Tibial nerve (tissue), 4 donors: Measurements from ENCODE around the gene NQO2. TPM values are rescaled to one million over a fixed set of nuclear protein-coding genes. Genes with fewer than 3 reads are reported as not detected.
"Not testable (repeated sequence)": the region's sequence is repeated elsewhere in the genome, so short reads cannot be mapped to it uniquely, and the experiment has no call there.

ENCODE experiments used
- DNase-seq, 2 donors: peaks; one replicate each; pipeline ENCODE4 v3.0.0-alpha.2; 2019; ENCODE audit warnings: low spot score in 2 of 2
- H3K27ac ChIP-seq, 4 donors: fragments of 200-600 bp; sonication (generic) in 3 of 4; one replicate each; pipeline ENCODE4 v1.5.1; 2017 to 2019; ENCODE audit warnings: mild to moderate bottlenecking in 1 of 4
- H3K27me3 ChIP-seq, 2 donors: fragments of 200-600 bp; sonication (generic) in 1 of 2; one replicate each; pipeline versions ENCODE4 v1.5.1 to v1.6.0; 2017 to 2019
- H3K36me3 ChIP-seq, 3 donors: fragments of 200-600 bp; sonication (generic); one replicate each; pipeline ENCODE4 v1.5.1; 2018 to 2019
- H3K4me1 ChIP-seq, 4 donors: fragments of 200-600 bp; sonication (generic) in 3 of 4; one replicate each; pipeline ENCODE4 v1.5.1; 2017 to 2019
- H3K4me3 ChIP-seq, 4 donors: fragments of 200-600 bp; sonication (generic) in 3 of 4; one replicate each; pipeline ENCODE4 v1.5.1; 2017 to 2019; ENCODE audit warnings: mild to moderate bottlenecking in 1 of 4, moderate library complexity in 1 of 4
- H3K9me3 ChIP-seq, 4 donors: fragments of 200-600 bp; sonication (generic) in 3 of 4; one replicate each; pipeline ENCODE4 v1.5.1; 2017 to 2019
- EP300 ChIP-seq, 2 donors: sonication (generic); formaldehyde crosslinking; IDR thresholded peaks; one replicate each; pipeline ENCODE4 v1.6.1; 2017; ENCODE audit warnings: antibody characterized with exemption in 2 of 2, mild to moderate bottlenecking in 1 of 2
- POLR2A ChIP-seq, 2 donors: fragments of 450-650 bp; IDR thresholded peaks; one replicate each; pipeline ENCODE4 v1.6.1; 2017; ENCODE audit warnings: antibody characterized with exemption in 2 of 2, mild to moderate bottlenecking in 2 of 2, moderate library complexity in 2 of 2
- WGBS, 2 donors: methylation state at CpG; one replicate each; pipeline ENCODE4 v1.1.5; 2018; 5-methylcytosine and 5-hydroxymethylcytosine counted together
- total RNA-seq, 4 donors: library from RNA; depleted of rRNA; stranded (reverse); fragments of >200 nt; gene quantifications; one replicate each; pipeline ENCODE4 v1.1.0, GENCODE V29; 2016
- TF ChIP-seq, protein P1 (sequence below), 5 experiments: fragments of 200-600 bp in 3 of 5; fragments of 450-650 bp in 2 of 5; sonication (generic) in 3 of 5; IDR thresholded peaks; one replicate each; pipeline ENCODE4 v1.5.1; 2016 to 2019; ENCODE audit warnings: antibody characterized with exemption in 5 of 5, mild to moderate bottlenecking in 3 of 5, moderate library complexity in 2 of 5

Gene NQO2
- total RNA-seq, 4 donors from 2014 or later = 18.8 to 33.6 (median 25.8) TPM

DNA sequence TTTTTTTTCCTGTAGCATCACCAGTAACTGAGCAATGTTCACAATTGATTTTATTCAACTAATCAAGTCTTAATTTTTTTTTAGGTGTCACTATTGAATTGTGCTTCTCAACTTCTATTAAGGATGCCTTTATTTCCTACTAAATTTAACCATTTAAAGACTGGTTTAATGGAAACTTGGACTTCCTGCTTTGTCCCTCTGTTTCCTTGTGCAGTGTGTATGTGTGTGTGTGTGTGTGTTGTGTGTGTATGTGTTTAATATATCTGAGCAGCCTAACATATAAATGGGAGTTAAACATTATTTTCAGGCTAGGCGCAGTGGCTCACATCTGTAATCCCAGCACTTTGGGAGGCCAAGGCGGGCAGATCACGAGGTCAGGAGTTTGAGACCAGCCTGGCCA, 30.1 kb upstream of the NQO2 start:
- TF ChIP-seq POLR2A (IDR thresholded peaks at IDR 0.05) (no peak), EP300 (IDR thresholded peaks at IDR 0.05) (no peak)
- TF ChIP-seq, protein P1, sequence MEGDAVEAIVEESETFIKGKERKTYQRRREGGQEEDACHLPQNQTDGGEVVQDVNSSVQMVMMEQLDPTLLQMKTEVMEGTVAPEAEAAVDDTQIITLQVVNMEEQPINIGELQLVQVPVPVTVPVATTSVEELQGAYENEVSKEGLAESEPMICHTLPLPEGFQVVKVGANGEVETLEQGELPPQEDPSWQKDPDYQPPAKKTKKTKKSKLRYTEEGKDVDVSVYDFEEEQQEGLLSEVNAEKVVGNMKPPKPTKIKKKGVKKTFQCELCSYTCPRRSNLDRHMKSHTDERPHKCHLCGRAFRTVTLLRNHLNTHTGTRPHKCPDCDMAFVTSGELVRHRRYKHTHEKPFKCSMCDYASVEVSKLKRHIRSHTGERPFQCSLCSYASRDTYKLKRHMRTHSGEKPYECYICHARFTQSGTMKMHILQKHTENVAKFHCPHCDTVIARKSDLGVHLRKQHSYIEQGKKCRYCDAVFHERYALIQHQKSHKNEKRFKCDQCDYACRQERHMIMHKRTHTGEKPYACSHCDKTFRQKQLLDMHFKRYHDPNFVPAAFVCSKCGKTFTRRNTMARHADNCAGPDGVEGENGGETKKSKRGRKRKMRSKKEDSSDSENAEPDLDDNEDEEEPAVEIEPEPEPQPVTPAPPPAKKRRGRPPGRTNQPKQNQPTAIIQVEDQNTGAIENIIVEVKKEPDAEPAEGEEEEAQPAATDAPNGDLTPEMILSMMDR (IDR thresholded peaks at IDR 0.05) = no peak
- Histone ChIP-seq H3K36me3 (no peaks in the 10 kb centered on the region), H3K27me3 (no peaks in the 10 kb centered on the region), H3K9me3 (no peaks in the 10 kb centered on the region), H3K27ac (peak overlapping the region in 2 of 4 donors; percentile 97 to 99), H3K4me3 (no peak overlapping the region), H3K4me1 (peaks cover 0 to 56% (median 16%) of the 10 kb centered on the region in 4 donors)
- no peak for DNase-seq
- 75 to 83% methylated on average over 3 of the region's 3 CpGs for WGBS, 2 donors

DNA sequence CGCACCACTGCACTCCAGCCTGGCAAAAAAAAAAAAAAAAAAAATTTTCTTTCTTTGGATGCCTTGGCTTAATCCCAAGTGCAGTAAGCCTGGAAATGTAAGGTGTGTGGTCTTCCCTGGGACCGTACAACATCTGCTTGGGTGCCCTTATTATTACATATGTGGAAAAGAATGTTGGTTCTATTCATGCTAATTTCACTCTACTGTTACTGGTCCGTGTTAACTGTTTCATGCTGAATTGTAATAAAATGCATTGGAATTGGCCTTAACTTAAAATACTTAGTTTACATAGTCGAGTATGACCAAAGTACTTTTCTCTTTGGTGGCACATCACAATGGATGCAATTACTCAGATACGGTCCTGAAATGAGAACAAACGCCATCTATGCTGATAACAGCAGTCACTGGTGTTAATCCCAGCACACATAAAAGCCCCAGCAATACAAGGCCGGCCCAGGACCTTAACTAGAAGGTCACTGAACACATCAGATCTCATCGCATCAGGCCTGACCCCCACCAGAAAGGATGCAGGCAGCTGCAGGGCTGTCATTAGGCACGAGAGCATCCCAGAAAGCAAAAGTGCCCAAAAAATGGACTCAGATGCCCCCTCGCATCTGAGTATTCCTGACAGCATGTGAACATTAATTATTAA, 29.5 kb upstream of the NQO2 start:
- H3K27ac ChIP-seq = peak overlapping the region in 3 of 4 donors; percentile 97 to 99 (median 99)
- H3K9me3 ChIP-seq = no peaks in the 10 kb centered on the region
- no peak for TF ChIP-seq POLR2A (IDR thresholded peaks at IDR 0.05)
- TF ChIP-seq, protein P1 (IDR thresholded peaks at IDR 0.05) = no peak
- TF ChIP-seq EP300 (IDR thresholded peaks at IDR 0.05) = no peak
- H3K36me3 ChIP-seq = no peaks in the 10 kb centered on the region
- 16 to 20% methylated on average over 10 of the region's 10 CpGs for WGBS, 2 donors
- H3K4me1 ChIP-seq = peaks cover 0 to 52% (median 16%) of the 10 kb centered on the region in 4 donors
- H3K27me3 ChIP-seq = no peaks in the 10 kb centered on the region
- no peak for DNase-seq
- H3K4me3 ChIP-seq = peak overlapping the region; percentile 65 to 77 (median 74)

DNA sequence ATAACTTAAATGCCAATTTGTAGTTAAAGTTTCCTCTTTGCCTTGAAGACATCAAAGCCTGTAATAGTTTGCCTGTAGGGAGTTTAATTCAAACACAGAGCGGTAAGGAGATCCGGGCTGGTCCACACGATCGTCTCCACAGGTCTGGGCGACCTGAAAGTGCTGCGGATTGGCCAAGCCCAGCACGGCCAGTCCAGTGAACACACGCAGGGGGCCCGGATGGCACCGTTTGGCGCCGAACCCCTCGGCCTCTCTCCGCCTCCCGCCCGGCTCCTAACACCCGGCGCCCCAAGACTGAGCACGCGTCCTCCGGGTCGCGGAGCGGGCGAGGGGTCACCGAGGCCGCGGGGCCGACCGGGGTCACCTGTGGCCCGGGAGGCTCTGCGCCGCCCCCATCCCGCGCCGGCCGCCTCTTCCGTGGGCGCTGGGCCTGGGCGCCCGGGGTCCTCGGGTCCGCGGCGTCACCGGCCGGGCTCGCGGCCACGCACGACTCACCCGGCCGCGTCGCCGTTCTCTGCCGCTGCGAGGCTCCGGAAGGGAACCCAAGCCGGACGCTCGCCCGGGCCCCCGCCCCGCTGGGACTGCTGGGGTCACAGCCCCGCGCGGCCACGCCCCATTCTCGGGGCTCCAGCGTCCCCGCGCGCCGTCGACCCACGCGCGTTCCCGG, 28.8 kb upstream of the NQO2 start:
- DNase-seq = peak; percentile 52 to 55
- peaks cover 0 to 44% (median 15%) of the 10 kb centered on the region in 4 donors for H3K4me1 ChIP-seq

DNA sequence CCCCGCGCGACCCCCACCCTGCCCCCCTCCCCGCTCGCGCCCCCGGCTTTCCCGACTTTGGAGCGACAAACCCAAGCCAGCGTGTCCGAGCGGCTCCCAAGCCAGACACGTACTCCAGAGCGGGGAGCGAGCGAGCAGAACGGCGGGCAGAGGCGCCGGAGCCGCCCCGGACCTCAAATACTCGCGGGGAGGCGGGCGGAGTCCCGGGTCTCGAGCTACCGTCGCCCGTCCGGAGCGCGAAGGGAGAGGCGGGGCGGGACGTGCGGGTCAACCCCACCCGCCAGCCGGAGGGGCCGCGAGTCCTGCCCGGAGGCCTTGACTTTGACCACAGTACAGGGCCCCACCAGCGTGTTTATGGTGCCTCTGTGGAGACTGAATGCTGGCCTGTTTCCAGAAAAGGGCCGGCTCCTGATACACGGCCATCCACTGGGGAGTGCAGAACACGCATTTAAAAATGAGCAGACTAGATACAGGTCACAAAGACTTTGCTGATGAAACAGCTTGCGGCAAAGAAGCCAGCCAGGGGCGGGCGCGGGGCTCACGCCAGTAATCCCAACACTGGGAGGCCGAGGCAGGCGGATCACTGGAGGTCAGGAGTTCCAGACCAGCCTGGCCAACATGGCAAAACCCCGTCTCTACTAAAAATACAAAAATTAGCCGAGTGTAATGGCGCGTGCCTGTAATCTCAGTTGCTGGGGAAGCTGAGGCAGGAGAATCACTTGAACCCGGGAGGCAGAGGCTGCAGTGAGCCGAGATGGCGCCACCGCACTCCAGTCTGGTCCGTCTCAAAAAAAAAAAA, 28.1 kb upstream of the NQO2 start, which contains the start of gene SERPINB6:
Gene SERPINB6 (minus strand): TSS at position 148 of the 799 bp plus-strand sequence. CDS start 12,235 bp downstream, outside the sequence.
- H3K4me1 ChIP-seq = peaks cover 0 to 38% (median 12%) of the 10 kb centered on the region in 4 donors

More for the DNA sequence above, 28.8 kb upstream of the NQO2 start:
- 1% methylated on average over 45 to 64 of the region's 80 CpGs for WGBS, 2 donors
- peak; percentile 41 to 74 for TF ChIP-seq POLR2A (IDR thresholded peaks at IDR 0.05)
- no peak for TF ChIP-seq EP300 (IDR thresholded peaks at IDR 0.05)
- TF ChIP-seq, protein P1 (IDR thresholded peaks at IDR 0.05) = peak in 1 of 5 experiments; percentile 7
- Histone ChIP-seq H3K9me3 (no peaks in the 10 kb centered on the region), H3K36me3 (no peaks in the 10 kb centered on the region), H3K4me3 (peak overlapping the region; percentile 65 to 77 (median 74)), H3K27me3 (no peaks in the 10 kb centered on the region), H3K27ac (peak overlapping the region; percentile 96 to 99 (median 98))

DNA sequence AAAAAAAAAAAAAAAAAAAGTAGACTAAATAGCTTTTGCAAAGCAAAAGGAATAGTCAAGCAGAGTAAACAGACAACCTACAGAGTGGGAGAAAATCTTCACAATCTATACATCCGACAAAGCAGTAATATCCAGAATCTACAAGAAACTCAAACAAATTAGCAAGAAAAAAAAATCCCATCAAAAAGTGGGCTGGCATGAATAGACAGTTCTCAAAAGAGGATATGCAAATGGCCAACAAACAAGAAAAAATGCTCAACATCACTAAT, 27.5 kb upstream of the NQO2 start:
- not testable (repeated sequence) for H3K9me3 ChIP-seq, H3K27me3 ChIP-seq, DNase-seq, H3K36me3 ChIP-seq
- WGBS, 2 donors = 18 to 20% methylated on average over 1 of the region's 1 CpG
- Histone ChIP-seq H3K4me3 (peak overlapping the region; percentile 65 to 77 (median 74)), H3K4me1 (peaks cover 0 to 34% (median 9%) of the 10 kb centered on the region in 4 donors), H3K27ac (peak overlapping the region; percentile 96 to 99 (median 98))

More for the DNA sequence above, 28.1 kb upstream of the NQO2 start, which contains the start of gene SERPINB6:
- WGBS, 2 donors = 2 to 5% methylated on average over 23 to 28 of the region's 63 CpGs
- no peaks in the 10 kb centered on the region for H3K9me3 ChIP-seq
- H3K27ac ChIP-seq = peak within 1 kb of the TSS; percentile 96 to 99 (median 98)
- peak; percentile 80 to 83 for DNase-seq
- no peaks in the 10 kb centered on the region for H3K36me3 ChIP-seq
- peak within 1 kb of the TSS; percentile 65 to 77 (median 74) for H3K4me3 ChIP-seq
- TF ChIP-seq, protein P1 (IDR thresholded peaks at IDR 0.05) = no peak
- peak in 1 of 2 donors; percentile 79 for TF ChIP-seq EP300 (IDR thresholded peaks at IDR 0.05)
- peak in 1 of 2 donors; percentile 48 for TF ChIP-seq POLR2A (IDR thresholded peaks at IDR 0.05)
- no peaks in the 10 kb centered on the region for H3K27me3 ChIP-seq

DNA sequence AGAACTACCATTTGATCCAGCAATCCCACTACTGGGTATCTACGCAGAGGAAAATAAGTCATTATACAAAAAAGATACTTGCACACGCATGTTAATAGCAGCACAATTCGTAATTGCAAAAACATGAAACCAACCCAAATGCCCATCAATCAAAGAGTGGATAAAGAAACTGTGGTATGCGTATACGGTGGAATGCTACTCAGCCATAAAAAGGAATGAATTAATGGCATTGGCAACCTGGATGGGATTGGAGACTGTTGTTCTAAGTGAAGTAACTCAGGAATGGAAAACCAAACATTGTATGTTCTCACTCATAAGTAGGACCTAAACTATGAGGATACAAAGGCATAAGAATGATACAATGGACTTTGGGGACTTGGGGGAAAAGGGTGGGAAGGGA, 27.0 kb upstream of the NQO2 start:
- Histone ChIP-seq H3K4me1 (peaks cover 0 to 30% (median 10%) of the 10 kb centered on the region in 4 donors), H3K27ac (peak overlapping the region in 1 of 4 donors; percentile 97)
- H3K4me3 ChIP-seq, H3K27me3 ChIP-seq, DNase-seq, H3K9me3 ChIP-seq, H3K36me3 ChIP-seq: not testable (repeated sequence)
- 92 to 96% methylated on average over 5 of the region's 5 CpGs for WGBS, 2 donors

DNA sequence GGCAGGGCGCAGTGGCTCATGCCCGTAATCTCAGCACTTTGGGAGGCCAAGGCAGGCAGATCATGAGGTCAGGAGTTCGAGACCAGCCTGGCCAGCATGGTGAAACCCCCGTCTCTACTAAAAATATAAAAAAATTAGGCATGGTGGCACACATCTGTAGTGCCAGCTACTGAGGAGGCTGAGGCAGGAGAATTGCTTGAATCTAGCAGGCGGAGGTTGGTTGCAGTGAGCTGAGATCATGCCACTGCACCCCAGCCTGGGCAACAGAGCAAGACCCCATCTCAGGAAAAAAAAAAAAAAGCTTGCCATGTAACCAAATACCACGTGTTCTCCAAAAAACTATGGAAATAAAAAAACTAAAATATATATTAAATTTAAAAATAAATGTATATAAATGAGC, 26.5 kb upstream of the NQO2 start:
- not testable (repeated sequence) for H3K4me3 ChIP-seq, H3K27me3 ChIP-seq, H3K9me3 ChIP-seq, DNase-seq, H3K36me3 ChIP-seq
- H3K27ac ChIP-seq = peak overlapping the region in 1 of 4 donors; percentile 15
- 94 to 96% methylated on average over 6 of the region's 6 CpGs for WGBS, 2 donors
- H3K4me1 ChIP-seq = peaks cover 0 to 31% (median 13%) of the 10 kb centered on the region in 4 donors
